ENCODE results near the gene MN1.

Gene MN1

DNA sequence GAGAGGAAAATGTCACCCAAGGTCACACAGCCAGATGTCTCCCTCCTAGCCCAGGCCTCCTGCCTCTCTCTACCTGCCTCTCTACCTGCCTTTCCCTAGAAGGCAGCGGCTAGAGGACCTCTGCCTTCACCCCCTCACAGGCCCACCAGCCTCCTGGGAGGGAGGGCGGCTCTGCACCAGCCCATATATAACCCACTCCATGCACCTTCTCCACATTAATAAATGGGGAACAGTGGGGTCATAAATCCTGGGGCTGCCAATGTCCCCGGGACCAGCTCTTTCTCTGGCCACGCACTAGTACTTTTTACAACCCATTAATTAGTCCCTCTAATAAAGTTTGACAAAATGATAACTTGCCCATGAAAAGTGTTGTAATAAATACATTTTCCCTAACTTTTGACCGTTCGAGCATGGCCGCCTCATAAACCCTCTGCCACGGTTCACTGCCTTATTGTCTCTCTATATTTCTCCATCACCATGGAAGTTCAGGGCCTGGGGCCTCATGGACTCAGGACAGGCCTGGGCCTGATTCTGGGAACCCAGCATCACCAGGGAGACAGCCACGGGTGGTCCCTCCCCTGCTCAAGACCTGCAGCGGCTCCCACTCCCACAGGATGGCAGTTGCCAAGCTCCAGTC lies 102.1 kb downstream of the MN1 start:
- Mint-ChIP-seq H3K9me3 (ENCODE audit: low read depth) (no peaks in the 10 kb centered on the region), H3K4me1 (ENCODE audit: low read depth) (no peaks in the 10 kb centered on the region), H3K4me3 (no peak overlapping the region), H3K36me3 (peaks cover 2% of the 10 kb centered on the region), H3K27ac (no peak overlapping the region), H3K27me3 (no peaks in the 10 kb centered on the region)

DNA sequence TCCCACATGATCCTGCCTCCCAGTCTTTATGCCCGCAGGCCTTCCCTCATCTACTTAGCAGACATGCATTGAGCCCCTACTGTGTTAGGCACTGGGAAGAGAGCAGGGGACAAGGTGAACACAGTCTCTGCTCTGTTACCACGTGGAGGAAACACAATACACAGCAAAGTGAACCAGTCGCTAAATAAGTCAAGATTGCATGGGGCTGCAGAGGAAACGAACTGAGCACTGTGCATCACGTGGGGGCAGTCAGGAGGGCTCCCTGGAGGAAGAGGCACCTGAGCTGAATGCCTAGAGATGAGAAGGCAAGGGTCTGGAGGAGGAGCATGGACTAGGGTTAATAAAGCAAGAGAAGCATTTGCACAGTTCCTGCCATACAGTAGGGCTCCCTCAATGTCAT lies 102.7 kb downstream of the MN1 start:
- H3K9me3 Mint-ChIP-seq (ENCODE audit: low read depth), result no peaks in the 10 kb centered on the region
- H3K4me3 Mint-ChIP-seq, result no peak overlapping the region

More for the DNA sequence above, 102.7 kb downstream of the MN1 start:
- H3K27me3 Mint-ChIP-seq, result no peaks in the 10 kb centered on the region
- H3K4me1 Mint-ChIP-seq (ENCODE audit: low read depth), result no peaks in the 10 kb centered on the region
- peaks cover 2% of the 10 kb centered on the region for H3K36me3 Mint-ChIP-seq
- H3K27ac Mint-ChIP-seq, result no peak overlapping the region

Data from activated naive CD8-positive, alpha-beta T cell (primary cell).